Right forelimb (tissue), 1 donor: ENCODE results near the gene PPY.
"Not testable (repeated sequence)": the region's sequence is repeated elsewhere in the genome, so short reads cannot be mapped to it uniquely, and the experiment has no call there.

ENCODE experiments used
- DNase-seq: peaks from one replicate; pipeline ENCODE4 v3.0.0-alpha.2; 2018

The PPY gene

GRCh38 chr17:43942051-43942685 is at the start of gene PPY:
Gene PPY (minus strand): TSS chr17:43942476. CDS start chr17:43941654, 822 bp downstream.
- no peak for DNase-seq

GRCh38 chr17:43988301-43988700 is 46.0 kb upstream of the PPY start:
- DNase-seq = no peak

- DNase-seq = no peak
Measured at GRCh38 chr17:43987131-43988021, 45.1 kb upstream of the PPY start.

GRCh38 chr17:43986225-43986981 is 44.1 kb upstream of the PPY start:
- DNase-seq = no peak

- DNase-seq = no peak
Measured at GRCh38 chr17:43984521-43984920, 42.2 kb upstream of the PPY start.

- DNase-seq = no peak
Measured at GRCh38 chr17:43983515-43984411, 41.5 kb upstream of the PPY start.

- DNase-seq = no peak
Measured at GRCh38 chr17:43983196-43983514, 40.9 kb upstream of the PPY start.

GRCh38 chr17:43982171-43982570 is 39.9 kb upstream of the PPY start:
- DNase-seq = no peak

GRCh38 chr17:43979671-43980070 is 37.4 kb upstream of the PPY start:
- no peak for DNase-seq

GRCh38 chr17:43979011-43979410 is 36.7 kb upstream of the PPY start:
- no peak for DNase-seq

GRCh38 chr17:43978078-43978477 is 35.8 kb upstream of the PPY start:
- no peak for DNase-seq

GRCh38 chr17:43976963-43977837 is 34.9 kb upstream of the PPY start:
- no peak for DNase-seq

GRCh38 chr17:43975898-43976297 is 33.6 kb upstream of the PPY start:
- DNase-seq = no peak

- DNase-seq = no peak
Measured at GRCh38 chr17:43974382-43975266, 32.3 kb upstream of the PPY start.

GRCh38 chr17:43972444-43973212 is 30.4 kb upstream of the PPY start:
- not testable (repeated sequence) for DNase-seq

- DNase-seq = not testable (repeated sequence)
Measured at GRCh38 chr17:43971436-43971835, 29.2 kb upstream of the PPY start.

- no peak for DNase-seq
Measured at GRCh38 chr17:43970366-43970765, 28.1 kb upstream of the PPY start.

- no peak for DNase-seq
Measured at GRCh38 chr17:43967251-43967875, 25.1 kb upstream of the PPY start.

- DNase-seq = no peak
Measured at GRCh38 chr17:43966276-43966675, 24.0 kb upstream of the PPY start.
